Stimulated activated CD4-positive, alpha-beta T cell treated with anti-CD3 and anti-CD28 coated beads, TNF-alpha, amount 100 ng/mL, for 1 hour (primary cell): ENCODE data around the gene FAM193A.
"Not testable (repeated sequence)": the region's sequence is repeated elsewhere in the genome, so short reads cannot be mapped to it uniquely, and the experiment has no call there.

Experiments
- DNase-seq, 3 donors: peaks; one replicate each; pipeline ENCODE4 v3.0.0-alpha.2; 2020; ENCODE audit warnings: low read depth in 3 of 3, low spot score in 1 of 3

Gene FAM193A

DNA sequence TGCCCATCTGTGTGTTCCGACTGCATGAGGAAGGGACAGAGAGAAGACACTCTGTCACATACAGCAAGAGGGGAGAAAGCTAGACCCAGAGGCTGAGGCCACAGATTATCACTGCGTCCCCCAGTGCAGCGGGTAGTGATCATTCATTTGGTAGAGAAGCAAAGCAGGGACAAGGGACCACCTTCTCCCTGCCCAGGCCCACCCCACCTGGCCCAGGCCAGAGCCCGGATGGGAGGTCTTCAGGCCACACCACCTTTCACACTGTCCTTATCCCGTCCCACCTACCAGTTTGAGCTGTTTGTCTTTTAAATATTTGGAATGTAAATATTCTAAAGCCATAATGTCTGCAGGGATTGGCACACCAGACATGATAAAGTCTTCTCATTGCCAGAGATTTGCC is 209.1 kb downstream of the FAM193A start:
- no peak for DNase-seq

DNA sequence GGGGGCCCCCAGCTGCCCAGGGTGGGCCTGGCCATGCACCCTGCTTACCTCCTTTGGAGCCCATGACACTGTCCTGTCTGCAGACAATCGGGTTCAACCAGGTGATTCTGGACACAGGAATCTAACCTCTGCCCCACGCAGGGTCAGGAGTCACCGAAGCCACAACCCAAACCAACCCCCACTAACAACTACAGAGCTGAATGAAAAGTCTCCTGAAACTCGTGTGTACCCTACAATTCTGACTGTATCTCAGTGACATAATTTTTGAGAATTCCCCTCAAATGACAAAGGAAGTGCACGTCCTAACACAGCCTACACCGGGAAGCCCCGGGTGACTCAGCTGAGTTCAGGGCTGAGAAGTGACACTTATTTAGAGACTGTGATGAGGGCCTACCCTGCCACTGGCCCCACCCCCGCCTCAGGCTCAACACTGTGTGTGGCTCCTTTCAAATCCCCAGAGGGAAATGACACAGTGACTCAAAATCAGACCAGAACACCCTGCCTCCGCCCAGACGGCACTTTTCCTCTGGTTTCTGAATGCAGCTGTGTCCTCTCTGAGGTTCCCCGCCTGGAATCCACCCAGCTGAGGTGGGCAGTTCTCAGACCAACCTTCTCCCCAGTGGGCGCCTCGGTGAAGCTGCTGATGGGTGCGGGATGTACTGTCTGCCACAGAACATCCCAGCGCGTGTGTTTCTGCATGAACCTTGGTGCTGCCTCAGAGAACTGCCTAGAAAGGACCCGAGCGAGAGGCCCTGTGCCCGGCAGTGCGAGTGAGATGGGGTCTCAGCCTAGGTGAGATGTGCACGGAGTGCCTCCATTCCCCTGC is 209.7 kb downstream of the FAM193A start:
- DNase-seq, result peak; percentile 67 to 85 (median 76)

DNA sequence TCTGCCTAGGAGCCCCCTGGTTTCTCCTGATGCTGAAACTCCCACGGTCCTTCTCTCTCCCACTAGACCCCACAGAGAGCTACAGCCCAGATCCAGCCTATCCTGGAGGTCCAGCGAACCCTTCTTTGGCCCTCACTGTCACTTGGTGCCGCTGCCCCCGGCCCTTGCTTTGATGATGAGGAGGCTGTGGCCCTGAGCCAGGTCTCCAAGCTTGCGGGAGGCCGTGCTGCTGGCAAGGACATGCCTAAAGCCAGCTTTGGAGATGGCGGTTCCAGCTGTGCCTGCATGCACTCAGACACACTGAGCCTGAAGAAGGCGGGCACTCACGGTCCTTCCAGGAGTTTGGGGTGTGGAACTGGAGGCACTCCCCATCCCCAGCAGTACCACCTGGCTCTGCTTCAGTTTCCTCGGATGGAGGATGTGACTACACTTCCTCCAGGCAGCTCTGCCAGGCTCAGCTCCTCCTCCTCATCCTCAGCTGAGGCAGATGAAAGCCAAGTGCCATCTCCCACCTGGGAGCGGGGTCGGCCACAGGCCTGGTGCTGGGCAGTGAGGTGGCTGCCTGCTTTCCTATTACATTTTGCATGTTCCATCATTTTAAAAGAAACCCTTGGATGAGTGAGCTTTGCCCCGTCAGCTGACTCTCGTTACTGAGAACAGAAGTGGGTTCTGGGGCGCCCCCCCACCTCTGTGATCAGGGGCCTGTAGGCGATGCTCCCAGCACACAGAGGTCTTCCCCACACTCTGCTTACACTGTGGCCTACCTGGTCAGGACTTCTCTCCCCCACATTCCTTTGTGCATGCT is 210.6 kb downstream of the FAM193A start:
- DNase-seq, result no peak

DNA sequence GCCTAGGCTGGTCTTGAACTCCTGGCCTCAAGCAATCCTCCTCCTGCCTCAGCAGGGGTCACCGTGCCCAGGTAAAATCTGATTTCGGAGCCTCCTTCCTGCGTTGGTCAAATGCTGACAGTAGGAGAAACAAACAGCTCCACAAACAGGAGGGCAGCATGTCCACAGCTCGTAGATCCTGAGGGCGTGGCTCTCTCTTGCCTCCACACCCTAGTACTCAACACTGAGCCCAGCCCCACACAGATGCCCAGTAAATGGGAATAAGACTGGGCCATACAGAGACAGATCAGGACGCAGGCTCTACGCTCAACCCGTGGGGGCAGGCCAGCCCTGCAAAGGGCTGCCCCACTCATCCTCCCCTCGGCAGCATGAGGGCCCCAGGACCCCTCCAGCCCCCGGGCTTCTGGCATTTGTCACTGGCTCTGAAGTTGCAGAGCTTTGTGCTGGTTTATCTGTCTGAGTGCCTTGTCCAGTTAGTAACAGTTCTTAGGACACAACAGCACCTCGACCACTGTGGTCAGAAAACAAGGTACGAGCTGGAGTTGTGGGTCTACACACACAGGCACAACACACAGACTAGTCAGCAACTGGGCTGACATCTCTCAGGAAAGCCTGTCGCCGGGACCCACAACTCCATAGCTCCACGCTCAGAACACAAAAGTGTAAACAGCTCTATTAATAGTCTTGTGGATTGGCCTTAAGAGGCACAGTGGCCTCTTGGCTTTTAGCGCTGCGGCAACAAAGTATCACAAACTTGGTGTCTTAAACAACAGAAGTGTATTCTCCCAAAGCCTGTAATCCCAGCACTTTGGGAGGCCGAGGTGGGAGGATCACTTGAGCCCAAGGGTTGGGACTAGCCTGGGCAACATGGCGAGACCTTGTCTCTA is 214.5 kb downstream of the FAM193A start:
- DNase-seq, result no peak

DNA sequence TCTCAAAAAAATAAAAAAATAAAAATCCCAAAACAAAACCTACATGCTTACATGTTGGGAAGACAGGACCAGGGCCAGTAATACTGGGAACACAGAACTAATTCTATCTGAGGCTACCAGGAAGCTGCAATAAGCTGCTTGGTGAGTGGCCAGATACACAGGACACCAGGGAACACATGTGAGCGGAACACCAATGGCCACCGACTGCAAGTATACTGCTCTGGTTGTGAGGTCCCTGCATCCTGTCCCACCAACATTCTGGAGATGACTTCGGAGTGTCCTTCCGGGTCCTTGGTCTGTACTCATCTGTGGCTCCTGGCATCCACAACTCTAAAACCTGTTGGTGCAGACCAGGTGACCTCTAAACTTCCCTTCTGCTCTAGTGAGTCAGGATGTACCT is 217.0 kb downstream of the FAM193A start:
- DNase-seq, result no peak

DNA sequence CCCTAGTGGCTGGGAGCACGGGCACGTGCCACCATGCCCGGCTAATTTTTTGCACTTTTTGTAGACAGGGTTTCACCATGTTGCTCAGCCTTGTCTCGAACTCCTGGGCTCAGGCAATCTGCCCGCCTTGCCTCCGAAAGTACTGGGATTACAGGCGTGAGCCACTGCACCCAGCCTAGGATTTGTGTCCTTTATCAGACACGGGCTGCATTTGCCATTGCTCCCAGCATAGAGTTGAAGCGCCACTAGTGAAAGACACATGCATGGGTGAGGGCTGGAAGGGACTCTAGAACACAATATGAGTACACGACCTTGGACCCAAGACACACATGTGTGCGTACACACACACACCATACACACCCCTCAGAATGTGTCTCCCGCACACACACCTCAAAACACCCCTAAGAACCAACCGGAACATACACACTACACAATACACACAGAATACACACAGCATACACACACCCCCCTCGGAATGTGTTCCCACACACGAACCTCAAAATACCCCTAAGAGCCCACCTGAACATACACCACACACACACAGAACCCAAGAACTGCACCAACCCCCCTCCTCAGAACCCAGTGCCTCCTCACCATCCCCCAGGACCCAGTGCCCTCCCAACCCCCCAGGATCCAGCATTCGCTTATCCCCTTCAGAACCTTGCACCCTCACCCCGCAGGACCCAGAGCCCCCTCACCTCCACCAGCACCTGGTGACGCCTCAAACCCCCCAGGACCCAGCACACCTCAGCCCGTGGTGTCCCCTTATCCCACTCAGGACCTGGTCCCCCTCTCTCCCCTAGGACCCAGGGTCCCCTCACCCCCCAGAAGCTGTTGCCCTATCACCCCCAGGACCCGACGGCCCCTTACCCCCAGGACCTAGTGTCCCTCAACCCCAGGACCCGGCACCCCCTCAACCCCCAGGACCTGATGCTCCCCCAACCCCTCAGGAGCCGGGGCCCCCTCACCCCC is 218.7 kb downstream of the FAM193A start:
- DNase-seq, result no peak

DNA sequence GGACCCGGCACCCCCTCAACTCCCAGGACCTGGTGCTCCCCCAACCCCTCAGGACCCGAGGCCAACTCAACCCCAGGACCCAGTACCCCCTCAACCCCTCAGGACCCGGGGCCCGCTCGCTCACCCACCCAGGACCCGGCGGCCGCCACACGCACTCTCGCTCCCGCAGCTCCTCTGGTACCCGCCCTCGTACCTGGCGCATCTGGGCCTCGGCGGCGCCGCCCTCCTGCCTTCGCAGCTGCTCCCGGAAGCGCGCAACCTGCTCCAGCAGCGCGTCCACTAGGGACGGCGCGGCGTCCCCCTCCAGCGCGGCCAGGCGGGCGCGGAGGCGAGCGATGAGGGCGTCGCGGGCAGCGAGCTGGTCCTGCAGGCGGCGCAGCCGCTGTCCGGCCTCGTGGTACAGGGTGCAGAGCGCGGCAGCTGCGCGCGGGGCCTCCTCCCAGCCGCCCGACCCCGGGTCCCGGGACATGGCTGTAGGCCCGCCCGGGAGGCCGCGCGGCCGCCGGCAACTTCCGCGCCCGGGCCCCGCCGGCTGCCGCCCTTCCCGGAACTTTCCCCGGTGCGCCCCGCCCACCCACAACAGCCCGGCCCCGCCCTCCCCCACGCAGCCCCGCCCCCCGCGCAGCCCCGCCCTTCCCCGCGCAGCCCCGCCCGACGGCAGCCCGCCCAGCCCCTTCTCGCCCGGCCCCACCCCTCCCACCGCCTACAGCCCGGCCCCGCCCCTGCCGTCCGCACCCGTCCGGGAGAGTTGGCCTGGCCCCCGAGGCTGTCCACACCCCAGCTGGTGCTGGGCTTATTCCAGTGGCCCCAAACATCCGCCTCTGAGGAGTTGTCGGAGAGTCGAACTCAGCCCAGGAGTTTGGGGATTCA is 219.6 kb downstream of the FAM193A start, which contains the start of gene TNIP2:
Gene TNIP2, minus strand, starts transcription at position 516 of the 870 bp plus-strand sequence. Its CDS starts 47 bp downstream, at position 469.
- peak; percentile 42 to 69 (median 65) for DNase-seq

DNA sequence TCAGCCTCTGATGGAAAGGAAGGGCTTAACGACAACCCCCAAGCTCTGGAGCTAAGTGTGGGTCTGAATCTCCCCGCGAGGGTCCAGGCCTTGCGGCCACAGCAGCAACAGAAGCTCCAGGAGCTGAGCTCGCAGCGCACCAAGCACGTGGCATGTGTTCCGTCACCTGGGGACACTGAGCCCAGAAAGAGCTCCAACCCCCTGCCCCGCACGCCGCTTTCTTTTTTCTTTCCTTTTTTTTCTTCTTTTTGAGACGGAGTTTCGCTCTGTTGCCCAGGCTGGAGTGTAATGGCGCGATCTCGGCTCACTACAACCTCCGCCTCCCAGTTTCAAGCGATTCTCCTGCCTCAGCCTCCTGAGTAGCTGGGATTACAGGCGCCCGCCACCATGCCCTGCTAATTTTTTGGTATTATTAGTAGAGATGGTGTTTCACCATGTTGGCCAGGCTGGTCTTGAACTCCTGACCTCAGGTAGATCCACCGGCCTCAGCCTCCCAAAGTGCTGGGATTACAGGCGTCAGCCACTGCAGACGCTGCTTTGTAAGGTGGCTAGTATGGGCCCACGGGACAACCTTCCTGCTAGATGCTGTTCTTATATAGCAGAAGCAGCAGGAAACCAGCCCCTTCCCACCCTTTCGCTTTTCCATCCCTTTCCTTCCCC is 220.4 kb downstream of the FAM193A start:
- DNase-seq, result no peak

DNA sequence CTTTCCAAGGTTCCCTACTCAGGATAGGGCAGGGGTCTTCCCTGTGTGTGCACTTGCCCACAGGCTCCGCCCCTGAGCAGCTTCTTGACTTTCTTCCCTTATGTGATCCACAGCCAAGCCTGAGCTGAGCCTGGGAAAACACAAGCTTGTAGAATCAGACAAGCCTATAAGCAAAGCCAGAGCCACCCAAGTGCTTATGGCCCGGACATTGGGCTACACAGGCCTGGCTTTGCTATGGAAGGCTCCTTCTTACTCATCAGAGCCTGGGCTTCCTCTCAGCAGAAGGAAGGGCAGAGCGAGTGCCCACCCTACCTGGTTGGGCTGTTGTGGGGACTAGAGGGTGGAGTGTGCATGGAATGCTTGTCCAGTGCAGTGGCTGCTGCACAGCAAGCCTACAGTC is 221.0 kb downstream of the FAM193A start:
- no peak for DNase-seq

DNA sequence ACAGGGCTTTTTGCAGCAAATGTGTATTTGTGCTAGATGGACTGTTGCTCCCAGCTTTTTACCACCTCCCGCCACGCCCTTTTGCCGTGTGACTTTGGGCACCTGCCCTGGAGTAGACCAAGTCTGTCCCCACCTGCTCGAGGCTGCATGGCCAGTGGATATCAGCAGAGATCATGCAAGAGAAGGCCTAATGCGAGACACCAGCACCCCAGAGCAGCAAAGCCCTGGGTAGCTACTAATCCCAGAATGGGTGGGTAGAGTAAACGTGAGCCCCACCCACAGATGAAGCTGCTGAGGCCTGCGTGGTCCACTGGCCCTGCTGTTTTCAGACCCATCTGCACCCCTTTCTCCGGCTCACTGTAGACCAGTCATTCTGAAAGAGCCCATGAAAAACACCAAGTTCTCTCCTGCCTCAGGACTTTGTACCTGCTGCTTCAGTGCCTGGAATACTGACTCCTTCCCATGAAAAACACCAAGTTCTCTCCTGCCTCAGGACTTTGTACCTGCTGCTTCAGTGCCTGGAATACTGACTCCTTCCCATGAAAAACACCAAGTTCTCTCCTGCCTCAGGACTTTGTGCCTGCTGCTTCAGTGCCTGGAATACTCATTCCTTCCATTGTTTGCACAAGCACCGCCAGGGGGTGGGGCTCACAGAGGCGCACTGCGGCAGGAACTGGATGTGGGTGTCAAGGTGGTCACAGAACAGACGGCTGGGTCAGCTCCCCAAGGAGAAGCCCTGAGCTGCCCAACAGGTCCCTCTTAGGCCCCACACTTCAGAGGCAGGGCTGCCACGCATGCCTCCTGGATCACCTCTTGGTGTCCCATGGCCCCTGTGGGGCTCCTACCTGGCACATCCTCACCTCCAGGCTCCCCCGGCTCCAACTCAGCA is 224.8 kb downstream of the FAM193A start:
- DNase-seq, result no peak

DNA sequence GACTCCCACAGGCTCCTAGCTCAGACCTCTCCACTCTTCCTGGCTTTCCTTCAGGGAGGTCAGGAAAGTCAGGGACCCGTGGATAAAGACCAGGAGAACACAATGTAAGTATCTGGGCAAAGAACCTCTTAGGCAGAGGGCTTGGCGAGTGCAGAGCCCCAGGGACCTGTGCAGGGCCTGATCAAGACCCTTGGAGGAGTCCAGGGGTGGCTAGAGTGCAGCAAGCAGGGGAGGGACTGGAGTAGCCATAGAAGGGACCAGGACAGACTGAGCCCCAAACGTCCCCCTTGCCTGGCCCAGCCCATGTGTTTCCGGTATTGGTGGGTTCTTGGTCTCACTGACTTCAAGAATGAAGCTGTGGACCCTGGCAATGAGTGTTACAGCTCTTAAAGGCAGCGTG is 225.6 kb downstream of the FAM193A start:
- DNase-seq, result no peak

DNA sequence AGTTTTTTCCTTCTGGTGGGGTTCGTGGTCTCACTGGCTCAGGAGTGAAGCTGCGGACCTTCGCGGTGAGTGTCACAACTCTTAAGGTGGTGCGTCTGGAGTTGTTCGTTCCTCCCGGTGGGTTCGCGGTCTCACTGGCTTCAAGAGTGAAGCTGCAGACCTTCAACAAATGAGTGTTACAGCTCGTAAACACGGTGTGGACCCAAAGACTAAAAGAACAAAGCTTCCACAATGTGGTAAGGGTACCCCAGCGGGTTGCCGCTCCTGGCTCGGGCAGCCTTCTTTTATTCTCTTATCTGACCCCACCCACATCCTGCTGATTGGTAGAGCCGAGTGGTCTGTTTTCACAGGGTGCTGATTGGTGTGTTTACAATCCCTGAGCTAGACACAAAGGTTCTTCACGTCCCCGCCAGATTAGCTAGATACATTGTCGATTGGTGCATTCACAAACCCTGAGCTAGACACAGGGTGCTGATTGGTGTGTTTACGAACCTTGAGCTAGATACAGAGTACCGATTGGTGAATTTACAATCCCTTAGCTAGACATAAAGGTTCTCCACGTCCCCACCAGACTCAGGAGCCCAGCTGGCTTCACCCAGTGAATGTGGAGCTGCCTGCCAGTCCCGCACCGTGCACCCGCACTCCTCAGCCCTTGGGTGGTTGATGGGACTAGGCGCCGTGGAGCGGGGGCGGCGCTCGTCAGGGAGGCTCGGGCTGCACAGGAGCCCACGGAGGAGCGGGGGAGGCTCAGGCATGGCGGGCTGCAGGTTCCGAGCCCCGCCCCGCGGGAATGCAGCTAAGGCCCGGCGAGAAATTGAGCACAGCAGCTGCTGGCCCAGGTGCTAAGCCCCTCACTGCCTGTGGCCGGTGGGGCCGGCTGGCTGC is 226.3 kb downstream of the FAM193A start:
- DNase-seq, result not testable (repeated sequence)

DNA sequence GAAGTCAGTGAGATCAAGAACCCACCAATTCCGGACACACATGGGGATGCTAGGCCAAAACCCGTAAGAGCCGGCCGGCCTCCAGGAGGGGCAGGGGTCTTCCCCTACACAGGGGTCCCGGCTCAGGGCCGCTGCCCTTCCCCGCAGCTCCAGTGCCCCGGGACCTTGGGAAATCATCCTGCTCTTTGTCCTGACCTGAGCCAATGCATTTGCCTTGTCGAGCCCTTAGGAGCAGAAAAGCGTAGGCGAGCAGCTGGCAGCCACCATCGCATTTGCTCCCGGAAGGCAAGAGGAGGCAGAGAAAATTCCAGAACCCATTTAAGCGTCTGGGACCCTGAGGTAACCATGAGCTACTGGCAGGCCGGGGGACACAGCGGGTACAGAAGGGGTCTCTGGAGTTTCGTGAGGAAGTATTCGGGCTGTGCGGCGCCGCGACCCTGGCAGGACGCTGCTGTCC is 227.1 kb downstream of the FAM193A start:
- DNase-seq, result no peak

DNA sequence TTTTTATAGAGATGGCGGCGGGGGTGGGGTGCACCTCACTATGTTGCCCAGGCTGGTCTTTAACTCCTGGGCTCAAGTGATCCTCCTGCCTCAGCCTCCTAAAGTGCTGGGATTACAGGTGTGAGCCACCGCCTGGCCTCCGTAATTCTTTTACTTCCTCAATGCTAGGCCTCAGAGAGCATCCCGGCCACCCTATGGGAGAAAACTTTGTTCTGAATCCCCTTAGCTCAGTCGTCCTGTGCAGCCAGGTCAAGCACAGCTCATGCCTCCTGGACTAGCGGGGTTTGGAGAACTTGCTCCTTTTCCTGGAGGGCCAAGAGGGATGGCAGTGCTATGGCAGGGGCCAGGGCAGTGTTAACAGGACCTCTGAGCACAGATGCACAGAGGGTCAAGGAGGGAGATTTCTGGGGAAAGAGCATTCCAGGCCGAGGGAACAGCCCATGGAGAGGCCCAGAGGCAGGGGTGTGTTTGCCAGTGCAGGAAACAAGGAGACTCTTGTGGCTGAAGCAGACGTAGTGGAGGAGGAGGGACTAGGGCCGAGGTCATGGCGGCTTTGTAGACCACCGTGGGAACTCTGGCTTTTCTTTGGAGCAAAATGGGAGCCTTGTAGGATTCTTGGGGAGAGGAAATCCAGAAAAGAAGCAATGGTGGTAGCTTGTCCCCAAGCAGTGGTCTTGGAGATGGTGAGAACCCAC is 229.5 kb downstream of the FAM193A start:
- no peak for DNase-seq

DNA sequence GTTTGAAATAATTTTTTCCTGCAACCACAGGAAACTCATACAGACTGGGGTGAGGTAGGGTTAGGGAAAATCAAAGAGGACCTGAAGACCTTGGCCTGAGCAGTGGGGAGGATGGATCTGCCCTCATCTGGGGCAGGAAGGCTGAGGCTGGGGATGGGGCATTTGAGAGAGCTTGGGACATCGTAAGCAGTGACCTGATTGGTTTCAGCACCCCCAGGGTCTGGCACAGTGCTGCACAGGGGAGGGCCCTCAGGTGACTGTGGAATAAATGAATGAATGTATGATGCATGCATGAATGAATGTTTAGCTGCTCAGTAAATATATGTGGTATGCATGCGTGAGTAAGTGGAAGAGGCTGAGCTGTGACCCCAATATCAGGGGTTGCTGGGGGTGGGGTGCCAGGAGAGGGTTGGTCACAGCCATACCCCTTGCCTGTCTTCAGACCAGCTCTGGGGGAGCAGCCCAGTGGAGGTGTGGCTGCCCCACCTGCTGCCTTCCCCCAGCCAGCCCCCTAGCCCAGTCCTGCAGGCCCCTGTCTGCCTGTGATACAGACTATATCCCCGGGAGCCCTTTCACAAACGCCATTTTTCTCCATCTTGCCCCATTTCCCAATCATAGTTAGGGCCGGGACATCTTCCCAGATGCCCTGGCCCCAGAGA is 230.7 kb downstream of the FAM193A start:
- DNase-seq, result no peak
